Limb (tissue), 2 donors: ENCODE data around the gene DRC7.
"Not testable (repeated sequence)": the region's sequence is repeated elsewhere in the genome, so short reads cannot be mapped to it uniquely, and the experiment has no call there.

Source experiments
- DNase-seq, 2 donors: peaks; one replicate each; pipeline ENCODE4 v3.0.0-alpha.2; 2016; ENCODE audit errors: extremely low spot score in 2 of 2

DRC7 gene

DNA sequence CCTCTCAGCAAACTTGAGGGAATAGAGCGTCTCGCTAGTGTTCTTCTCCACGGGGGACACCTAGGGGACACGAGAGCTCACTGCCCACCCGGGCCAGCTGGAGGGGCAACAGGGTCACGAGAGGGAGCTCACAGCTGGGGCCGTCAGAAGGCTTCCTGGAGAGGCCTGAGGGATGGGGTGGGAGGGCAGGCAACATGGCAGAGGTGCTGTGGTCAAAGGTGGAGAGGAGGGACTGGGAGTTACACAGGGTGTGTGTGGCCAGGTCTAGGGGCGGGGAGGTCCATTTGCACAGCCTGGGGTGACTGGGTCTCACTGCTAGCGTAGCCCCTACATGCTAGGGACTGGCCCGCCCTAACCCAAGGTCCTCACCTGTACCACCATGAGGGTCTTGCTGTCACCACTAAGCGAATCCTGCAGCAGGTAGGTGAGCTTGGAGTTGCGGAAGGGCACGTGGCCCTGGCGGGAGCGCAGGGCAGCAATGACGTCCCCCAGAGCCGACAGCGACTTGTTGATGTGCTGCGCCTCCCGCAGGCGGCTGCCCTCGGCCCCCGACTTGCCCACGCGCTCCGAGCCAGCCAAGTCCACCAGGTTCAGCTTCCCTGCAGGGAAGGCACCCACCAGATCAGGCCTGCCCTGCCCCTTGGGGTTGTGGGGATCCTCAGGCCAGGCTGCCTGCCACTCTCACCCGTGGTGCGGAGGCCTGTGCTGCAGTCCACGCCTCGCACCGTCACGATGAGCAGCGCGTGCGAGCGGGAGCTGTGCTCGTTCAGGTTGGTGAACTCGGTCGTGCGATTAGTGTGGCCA lies 66.0 kb downstream of the DRC7 start:
- DNase-seq = no peak

DNA sequence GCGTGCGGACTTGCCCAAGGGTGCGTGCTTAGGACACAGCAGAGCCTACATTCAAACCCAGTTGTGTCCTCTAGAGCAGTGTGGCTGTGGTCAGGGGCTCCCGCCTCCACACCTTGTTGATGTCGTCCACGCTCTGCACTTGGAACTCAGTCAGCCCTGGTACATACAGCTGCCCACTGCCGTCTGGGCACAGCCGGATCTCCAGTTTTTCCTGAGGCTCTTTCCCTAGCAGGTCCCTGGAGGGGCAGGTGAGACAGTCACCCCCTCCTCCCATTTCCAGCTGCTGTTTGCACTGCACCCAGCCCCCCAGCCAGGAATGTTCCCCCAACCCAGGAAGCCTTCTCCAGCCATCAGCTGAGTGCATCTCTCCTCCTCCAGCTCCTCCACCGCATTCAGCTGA lies 66.7 kb downstream of the DRC7 start:
- no peak for DNase-seq

DNA sequence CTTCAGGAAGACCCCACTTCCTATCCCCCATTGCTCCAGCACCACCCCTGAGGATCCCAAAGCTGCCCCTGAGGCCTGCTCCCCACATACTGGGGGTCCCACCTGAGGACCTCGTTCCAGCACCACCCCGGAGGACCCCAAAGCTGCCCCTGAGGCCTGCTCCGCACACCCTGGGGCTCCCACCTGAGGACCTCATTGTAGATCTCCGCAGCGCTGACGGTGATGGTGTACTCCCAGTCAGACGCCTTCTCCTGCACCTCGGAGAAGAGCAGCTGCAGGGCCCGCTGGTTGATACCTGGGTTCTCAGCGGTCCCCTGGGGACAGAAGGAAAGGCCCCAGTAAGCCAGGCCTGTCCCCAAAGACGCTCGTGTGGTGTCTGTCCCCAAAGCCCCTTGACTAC lies 67.4 kb downstream of the DRC7 start:
- no peak for DNase-seq

DNA sequence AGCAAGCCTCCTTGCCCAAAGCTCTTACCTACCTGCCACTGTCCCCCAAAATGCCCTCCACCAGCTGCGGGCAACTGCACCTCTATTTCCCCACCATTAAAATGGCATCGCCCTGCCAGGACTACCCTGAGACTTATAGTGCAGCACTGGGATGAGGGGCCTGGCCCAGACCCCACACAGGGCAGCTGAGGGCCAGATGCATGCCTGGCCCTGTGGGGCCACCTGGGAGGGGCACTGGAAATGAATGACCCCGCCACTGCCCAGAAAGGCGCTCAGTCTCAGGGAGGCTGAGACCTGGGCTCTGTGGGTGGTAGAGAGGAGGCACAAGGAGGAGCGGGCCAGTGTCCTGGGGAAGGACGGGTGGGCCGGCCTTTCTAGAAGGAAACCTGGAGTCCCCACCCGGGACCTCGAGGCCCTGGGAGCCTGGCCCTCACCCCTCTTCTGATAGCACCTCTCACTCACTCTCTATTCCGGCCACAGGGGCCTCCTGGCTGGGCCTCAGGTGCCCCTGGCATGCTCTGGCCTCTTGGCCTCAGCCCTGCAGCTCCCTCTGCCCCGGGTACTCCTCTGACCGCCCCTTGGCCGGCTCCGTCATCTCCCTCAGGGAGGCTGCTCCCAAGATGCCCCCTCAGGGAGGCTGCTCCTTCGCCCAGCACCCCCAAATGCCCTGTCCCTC lies 67.9 kb downstream of the DRC7 start:
- no peak for DNase-seq

DNA sequence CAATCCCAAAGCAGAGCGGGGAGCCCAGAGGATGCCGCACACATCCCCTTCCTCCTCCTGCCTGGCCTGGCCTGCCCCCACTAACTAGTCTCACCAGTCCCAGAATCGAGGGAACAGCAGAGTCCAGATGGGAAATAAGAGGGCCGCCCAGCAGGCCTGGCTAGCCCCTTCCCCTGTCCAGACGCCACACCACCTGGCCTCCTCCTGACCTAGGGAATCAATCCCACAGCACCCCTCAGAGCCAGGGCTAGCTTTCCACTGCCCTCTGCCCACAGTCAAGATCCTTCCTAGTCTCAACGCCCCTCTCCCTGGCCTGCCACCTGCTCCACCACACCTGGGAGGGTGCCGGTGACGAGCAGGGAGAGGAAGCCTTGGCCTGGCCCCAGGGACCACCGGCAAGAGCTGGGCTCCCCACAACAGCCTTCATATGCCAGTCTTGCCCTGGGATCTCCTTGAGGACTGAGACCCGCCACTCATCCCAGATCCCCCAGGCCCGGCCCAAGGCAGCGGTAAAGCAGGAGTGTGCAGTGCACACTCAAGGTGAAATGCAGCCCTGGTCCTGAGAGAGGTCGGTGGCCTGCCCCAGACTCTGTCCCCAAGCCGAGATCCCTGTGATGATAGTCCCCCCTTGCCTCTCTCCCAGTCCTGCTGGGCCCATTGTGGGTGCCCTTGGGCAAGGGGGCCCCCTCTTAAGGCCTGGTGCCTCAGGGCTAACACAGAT lies 68.8 kb downstream of the DRC7 start:
- DNase-seq = no peak

DNA sequence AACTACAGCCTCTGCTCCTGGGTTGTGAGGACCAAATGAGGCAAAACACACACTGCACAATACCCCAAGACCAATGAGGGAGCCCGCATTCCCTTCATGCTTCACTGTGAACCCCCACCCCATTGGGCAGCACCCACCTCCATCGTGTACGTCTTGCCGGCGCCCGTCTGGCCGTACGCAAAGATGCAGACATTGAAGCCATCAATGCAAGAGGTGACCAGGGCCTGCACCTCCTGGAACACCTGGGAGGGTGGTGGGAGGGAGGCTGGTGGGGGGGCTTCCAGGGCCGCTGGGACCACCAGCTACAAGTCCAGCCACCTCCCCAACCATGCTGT lies 69.4 kb downstream of the DRC7 start:
- DNase-seq = no peak

DNA sequence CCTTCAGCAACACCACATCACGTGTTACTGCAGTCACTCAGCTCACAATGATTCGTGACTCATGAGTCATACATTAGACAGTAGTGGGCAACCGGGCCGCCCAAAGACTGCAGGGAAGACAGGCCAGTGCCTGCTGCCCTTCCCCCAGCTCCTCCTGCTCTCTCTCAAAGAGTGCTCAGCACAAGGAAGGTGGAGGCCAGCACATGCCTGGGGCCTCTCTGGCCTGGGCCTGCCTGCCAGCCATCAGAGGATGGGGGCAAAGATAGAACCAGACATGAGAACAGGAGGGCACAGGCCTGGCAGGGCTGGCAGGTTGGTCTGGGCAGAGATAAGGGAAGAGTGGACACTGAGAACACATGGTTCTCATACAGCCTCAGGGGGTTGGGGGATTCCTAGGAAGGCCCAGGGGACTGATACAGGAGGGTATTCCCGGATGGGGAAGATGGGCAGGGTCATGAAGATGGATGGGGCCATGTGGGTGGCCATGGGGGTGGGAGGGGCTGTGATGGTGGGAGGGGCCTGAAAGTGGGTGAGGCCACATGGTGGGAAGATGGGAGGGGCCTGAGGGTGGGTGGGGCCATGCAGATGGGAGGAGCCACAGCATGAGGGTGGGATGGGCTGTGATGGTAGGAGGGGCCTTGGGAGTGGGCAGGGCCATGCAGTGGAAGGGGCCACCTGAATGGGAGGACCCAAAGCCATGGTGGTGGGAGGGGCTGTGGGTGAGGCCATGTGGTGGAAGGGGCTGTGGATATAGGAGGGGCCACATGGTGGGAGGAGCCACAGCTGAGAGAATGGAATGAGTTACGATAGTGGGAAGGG lies 69.9 kb downstream of the DRC7 start:
- DNase-seq = no peak

DNA sequence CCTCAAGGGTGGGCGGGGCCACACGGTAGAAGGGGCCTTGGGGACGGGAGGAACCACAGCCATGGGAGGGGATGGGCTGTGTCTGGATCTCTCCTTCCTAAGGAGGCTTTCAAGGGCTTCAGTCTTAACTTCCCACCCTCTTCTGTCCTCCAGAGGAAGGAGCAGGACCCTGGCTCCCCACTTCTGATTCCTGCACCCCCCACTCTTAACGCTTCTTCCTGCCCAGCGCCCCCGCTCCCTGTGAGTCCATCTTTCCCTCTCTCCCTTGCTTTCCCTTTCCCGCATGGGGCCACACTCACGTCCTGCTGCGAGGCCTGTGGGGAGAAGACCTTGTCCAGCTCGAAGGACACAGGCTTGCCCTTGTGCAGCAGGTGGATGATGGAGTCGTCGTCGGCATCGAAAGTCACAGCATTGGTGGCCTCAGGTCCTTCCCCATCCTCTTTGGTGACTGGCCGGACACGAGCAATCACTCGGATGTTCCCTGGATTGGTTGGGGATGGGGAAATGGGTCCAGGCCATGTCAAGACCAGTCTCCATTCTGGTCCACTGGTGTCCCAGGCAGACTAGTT lies 70.6 kb downstream of the DRC7 start:
- DNase-seq = no peak

DNA sequence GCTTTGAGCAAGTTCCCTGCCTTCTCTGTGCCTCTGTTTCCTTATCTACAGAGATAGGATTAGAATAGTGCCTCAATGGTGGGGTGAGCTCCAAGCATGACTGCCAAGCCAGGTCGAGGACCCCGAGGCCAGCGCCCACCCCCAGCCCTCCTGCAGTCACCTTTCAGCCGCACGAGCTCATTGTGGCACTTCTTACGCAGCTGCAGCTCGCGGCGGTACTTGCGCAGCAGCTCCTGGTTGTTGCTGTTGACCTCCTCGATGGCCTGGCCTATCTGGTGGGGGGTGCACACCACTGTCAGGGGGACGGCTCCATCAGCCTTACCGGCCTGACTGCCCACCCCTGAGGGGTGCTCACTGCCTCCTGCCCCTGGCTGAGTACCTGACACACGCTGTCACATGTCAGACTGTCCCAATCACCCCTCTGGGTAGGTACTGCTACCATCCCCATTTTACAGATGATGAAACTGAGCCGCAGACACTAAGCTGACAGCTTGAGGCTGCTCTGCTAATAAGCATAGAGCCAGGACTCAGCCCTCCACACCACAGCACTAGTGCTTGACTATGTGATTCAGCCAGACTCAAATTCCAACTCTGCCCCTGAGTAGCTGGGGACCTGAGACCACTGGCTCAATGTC lies 72.2 kb downstream of the DRC7 start:
- DNase-seq = no peak

DNA sequence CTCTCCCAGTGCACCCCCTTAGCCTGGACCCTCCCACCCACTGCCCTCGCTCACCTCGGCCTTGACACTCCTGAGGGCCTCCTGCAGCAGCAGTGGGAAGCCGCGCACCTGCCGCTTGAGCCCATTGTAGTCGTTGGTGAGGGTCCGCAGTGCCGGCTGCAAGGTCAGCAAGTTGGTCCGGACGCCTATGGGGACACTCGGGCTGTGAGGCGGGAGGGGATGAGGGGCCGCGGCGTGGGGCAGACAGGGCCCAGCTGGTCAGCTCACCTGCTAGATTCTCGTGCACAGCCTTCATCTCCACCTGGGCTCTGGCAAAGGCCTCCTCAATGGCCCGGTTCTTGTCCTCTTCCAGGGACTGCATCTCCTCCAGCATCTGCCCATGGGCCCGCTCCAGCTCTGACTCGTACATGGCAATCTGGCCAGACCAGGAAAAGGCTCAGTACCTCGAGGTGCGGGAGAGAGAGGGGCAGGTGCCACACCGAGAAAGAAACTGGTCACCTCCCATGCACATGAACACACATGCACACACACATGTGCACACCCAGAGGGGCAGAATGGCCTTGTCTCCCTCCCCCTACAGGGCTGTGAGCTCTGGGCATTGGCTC lies 75.0 kb downstream of the DRC7 start:
- no peak for DNase-seq

DNA sequence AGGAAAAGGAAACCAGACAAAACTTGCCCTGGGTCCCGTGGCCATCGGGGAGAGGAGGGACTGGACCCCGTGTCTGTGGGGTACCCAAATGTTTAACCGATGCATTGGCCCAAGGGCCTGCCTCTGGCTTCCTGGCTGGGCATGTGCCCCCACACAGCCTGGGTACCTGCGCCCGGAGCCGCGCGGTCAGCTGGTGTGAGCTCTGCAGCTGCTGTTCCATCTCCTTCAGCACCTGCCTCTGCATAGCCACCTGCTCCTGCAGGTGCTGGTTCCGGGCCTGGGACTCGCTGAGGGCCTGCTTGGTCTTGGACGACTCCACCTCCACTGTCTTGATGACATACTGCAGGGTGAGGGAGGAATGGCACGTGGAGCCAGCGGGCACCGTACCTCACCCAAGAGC lies 75.8 kb downstream of the DRC7 start:
- DNase-seq = no peak

DNA sequence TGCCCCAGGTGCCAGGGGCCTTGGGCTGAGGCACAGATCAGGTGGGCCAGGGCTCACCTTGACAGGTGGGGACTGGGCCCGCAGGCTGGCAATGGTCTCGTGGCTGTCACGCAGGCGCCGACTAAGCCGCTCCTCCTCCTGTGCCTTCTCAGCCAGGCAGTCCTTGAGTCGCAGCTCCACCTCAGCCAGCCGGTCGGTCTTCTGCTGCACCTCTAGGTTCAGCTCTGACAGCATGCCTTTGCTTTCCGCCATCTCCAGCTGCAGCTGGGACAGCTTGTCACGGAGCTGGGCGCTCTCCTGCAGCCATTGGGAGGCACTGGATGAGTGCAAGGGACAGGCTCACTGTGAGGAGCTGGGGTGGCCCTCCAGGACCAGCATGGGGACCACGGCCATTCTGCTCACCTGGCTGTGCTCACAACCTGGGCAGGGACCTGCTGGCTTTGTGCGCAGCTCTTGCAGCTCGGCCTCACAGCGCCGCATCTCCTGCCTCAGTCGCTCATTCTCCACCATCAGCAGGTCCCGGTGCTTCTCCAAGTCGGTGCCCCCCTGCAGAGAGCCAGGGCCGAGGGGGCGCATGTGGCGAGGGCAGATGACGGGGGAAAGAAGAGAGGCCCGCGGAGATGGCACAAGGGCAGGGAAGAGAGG lies 76.7 kb downstream of the DRC7 start:
- DNase-seq = no peak

DNA sequence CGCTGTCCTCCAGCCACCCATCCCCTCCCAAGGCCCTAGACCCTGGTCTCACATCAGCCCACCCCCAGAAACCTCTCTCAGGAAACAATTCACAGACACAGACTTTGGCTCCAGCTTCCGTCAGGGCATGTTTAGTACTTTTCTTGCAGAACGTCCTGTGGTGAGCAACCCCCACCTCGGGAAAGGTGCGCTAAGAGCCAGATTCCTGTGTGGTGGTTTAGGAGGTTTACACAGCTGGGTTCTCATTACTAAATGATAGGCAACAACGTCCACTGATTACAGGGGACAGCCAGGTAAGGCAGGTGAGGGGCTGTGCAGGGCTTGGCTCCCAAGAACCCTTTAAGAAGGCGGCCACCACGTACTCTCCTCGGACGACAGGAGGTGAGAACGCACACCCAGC lies 78.4 kb downstream of the DRC7 start:
- DNase-seq = no peak

DNA sequence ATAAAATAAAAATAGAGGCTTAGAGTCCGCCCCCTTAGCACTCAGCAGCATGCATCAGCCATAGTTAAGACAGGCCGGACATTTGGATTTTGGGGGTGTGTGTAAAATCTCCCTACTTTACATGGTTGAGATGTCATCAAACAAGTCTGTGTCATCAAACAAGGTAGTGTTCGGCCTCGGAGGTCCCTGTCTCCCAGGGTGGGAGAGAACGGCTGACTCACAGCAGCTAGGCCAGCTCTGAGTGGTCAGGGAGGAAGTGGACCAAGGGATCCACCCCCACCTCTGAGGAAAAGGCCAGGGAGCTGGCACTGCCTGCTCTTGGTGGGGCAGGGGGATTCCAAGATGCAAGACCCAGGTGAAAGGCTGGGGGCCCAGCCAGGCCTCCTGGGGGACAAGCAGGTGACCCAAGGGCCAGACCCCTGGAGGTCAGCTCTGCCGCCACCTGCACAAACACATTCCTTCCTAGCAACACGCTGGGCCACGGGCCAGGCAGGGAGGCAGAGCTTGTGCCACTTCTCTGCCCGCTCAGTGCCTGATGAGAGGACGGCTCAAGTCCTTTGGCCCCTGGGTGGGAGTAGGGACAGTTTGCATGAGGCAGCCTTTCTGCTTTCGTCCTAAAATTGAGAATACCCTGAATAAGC lies 79.2 kb downstream of the DRC7 start:
- no peak for DNase-seq

DNA sequence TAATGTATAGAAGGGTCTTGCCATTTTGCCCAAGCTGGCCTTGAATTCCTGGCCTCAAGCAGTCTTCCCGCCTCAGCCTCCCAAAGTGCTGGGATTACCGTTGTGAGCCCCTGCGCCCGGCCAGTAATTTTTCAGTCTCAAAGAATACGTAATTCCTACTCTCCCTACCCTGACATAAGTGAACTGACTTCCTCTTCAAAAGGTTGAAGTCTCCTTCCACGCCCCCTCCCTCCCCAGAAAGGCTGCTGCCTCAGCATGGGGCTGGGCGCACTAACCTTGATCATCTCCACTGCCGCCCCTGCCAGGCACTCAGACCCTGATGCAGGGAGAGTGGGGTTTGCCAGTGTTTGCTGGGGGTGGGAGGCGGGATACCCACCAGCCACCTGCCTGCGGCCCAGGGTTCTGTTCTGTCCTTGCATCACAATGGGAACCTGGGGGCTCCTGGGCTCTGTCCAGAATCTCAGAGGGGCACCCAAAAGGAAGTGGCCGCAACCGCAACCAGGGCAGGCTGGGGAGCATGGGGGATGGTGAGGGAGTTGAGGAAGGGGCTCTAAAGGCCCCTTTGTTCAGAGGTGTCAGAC lies 80.2 kb downstream of the DRC7 start:
- DNase-seq = no peak

DNA sequence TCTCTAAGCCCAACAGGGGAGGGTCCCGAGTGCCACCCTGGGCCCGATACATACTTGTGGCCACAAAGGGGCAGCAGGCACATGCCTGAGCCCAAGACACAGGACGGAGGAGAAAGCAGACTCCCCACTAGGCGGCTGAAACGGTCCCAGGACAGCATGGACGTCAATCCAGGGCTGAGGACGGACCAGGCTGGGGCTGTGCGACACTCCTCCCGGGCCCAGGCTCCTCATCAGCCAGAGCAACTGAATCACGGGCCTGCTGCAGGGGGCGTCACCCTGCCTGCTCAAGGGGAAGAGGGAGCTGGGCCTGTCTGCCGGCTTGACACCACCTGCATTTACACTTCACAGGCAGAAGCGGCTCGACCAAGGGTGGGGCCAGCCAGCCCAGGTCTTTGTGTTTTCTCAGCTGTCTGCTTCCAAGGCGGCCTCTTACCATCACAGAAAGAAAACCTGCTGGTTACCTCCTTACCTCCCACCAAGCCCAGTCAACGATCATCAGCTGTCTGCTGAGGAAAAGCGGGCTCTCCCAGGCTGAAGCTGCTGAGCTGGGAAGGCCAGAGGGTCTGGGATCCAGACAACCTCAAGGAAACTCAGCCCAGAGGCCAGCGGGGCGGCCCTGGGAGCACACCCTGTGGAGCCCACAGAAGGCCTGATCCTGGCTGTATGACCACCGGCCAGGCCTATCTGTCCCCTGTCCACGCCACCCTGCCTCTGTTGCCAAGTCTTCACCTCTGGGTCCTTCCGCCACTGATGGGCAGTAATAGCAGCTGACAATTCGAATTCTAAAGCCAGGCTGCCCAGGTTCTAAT lies 81.3 kb downstream of the DRC7 start:
- DNase-seq = peak in 1 of 2 donors; percentile 70

DNA sequence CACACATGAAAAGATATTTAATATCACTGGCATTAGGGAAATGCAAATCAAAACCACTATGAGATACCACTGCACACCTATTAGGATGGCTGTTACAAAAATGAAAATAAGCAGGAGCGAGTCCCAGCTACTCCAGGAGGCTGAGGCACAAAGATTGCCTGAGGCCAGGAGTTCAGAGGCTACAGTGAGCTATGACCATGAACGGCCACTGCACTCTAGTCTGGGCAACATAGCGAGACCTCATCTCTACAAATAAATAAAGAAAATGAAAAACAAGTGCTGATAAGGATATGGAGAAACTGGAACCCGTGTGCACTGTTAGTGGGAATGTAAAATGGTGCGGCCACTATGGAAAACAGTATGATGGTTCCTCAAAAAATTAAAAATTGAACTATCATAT lies 84.1 kb downstream of the DRC7 start:
- no peak for DNase-seq

DNA sequence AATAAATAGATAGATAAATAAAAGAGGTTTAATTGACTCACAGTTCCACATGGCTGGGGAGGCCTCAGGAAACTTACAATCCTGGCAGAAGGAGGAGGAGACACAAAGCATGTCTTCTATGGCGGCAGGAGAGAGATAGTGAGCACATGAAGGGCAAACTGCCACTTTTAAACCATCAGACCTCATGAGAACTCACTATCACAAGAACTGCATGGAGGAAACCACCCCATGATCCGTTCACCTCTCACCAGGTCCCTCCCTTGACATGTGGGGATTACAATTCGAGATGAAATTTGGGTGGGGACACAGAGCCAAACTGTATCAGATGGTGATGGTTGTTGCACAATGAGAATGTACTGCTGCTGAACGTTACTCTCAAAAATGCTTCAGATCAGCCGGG lies 85.2 kb downstream of the DRC7 start:
- not testable (repeated sequence) for DNase-seq
